Ascending aorta (tissue), 2 donors: ENCODE measurements around the gene FERMT3. TPM values are rescaled to one million over a fixed set of nuclear protein-coding genes. Genes with fewer than 3 reads are reported as not detected.
"Not testable (repeated sequence)": the region's sequence is repeated elsewhere in the genome, so short reads cannot be mapped to it uniquely, and the experiment has no call there.

ENCODE experiments used
- DNase-seq, 2 donors: peaks; one replicate each; pipeline ENCODE4 v3.0.0-alpha.2; 2019; ENCODE audit warnings: low spot score in 2 of 2
- H3K27ac ChIP-seq, 2 donors: fragments of 200-600 bp; sonication (generic); one replicate each; pipeline ENCODE4 v1.5.1; 2016 to 2017; ENCODE audit warnings: mild to moderate bottlenecking in 1 of 2
- H3K27me3 ChIP-seq: fragments of 200-600 bp; sonication (generic); one replicate; pipeline ENCODE4 v1.5.1; 2017
- H3K36me3 ChIP-seq, 2 donors: fragments of 200-600 bp; sonication (generic); one replicate each; pipeline ENCODE4 v1.5.1; 2016
- H3K4me1 ChIP-seq, 2 donors: fragments of 200-600 bp; sonication (generic); one replicate each; pipeline ENCODE4 v1.5.1; 2016 to 2017; ENCODE audit warnings: mild to moderate bottlenecking in 1 of 2
- H3K4me3 ChIP-seq, 2 donors: fragments of 200-600 bp; sonication (generic); one replicate each; pipeline ENCODE4 v1.5.1; 2016 to 2017; ENCODE audit warnings: mild to moderate bottlenecking in 1 of 2
- H3K9me3 ChIP-seq, 2 donors: fragments of 200-600 bp; sonication (generic); one replicate each; pipeline ENCODE4 v1.5.1; 2016
- CTCF ChIP-seq, 3 experiments: fragments of 200-600 bp in 2 of 3; fragments of 450-650 bp in 1 of 3; sonication (generic) in 2 of 3; IDR thresholded peaks; one replicate each; pipeline ENCODE4 v1.5.1; 2016 to 2019; ENCODE audit warnings: antibody characterized with exemption in 3 of 3, mild to moderate bottlenecking in 1 of 3, moderate library complexity in 1 of 3
- intact Hi-C: fragments of 100-400 bp; cut with DNase I; formaldehyde crosslinking; loops from one replicate; pipeline ENCODE4 v1.15.1; 2023
- total RNA-seq: library from RNA; depleted of rRNA; stranded (reverse); fragments of >200 nt; gene quantifications from one replicate; pipeline ENCODE4 v1.1.0, GENCODE V29; 2016

The FERMT3 gene
- total RNA-seq, 1 donor from 2014 or later, result 55.2 TPM

GRCh38 chr11:64244966-64245365, 38.4 kb downstream of the FERMT3 start:
- H3K4me1 ChIP-seq, result peaks cover 15 to 29% of the 10 kb centered on the region in 2 donors
- H3K27ac ChIP-seq, result peak overlapping the region; percentile 80 to 94
- no peaks in the 10 kb centered on the region for H3K27me3 ChIP-seq
- H3K4me3 ChIP-seq, result peak overlapping the region; percentile 68 to 79
- intact Hi-C loops, result no loop called here
- peaks cover 11 to 13% of the 10 kb centered on the region in 2 donors for H3K36me3 ChIP-seq
- H3K9me3 ChIP-seq, result no peaks in the 10 kb centered on the region
- TF ChIP-seq CTCF (IDR thresholded peaks at IDR 0.05), result no peak
- DNase-seq, result no peak

DNA sequence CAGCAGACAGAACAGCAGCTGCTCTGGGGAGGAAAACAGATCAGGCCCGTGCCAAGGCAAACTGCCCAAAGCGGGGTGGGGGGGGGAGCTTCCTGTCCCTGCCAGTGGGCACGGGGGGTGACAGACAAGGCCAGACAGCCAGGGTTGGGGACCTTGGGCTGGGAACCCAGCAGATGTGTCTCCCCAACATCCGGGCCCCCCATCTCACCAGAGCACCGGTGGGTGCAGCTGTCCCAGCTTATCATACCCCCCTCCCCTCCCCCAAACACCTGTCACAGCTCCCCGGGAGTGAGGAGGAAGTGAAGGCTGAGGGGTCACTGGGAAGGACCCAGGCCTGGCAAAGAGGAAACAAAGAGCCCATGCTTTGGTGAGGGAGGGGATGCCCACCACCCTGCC, 38.9 kb downstream of the FERMT3 start:
- H3K4me3 ChIP-seq, result peak overlapping the region; percentile 68 to 79
- H3K27ac ChIP-seq, result peak overlapping the region; percentile 80 to 94
- peak in 1 of 2 donors; percentile 85 for DNase-seq
- TF ChIP-seq CTCF (IDR thresholded peaks at IDR 0.05), result no peak
- H3K9me3 ChIP-seq, result no peaks in the 10 kb centered on the region
- intact Hi-C loops, result no loop called here
- peaks cover 11 to 13% of the 10 kb centered on the region in 2 donors for H3K36me3 ChIP-seq
- H3K27me3 ChIP-seq, result no peaks in the 10 kb centered on the region
- H3K4me1 ChIP-seq, result peaks cover 15 to 26% of the 10 kb centered on the region in 2 donors

- peak overlapping the region; percentile 80 to 94 for H3K27ac ChIP-seq
- H3K36me3 ChIP-seq, result peaks cover 11 to 13% of the 10 kb centered on the region in 2 donors
- peaks cover 15 to 30% of the 10 kb centered on the region in 2 donors for H3K4me1 ChIP-seq
- peak; percentile 87 to 95 for DNase-seq
- no peaks in the 10 kb centered on the region for H3K27me3 ChIP-seq
- no peaks in the 10 kb centered on the region for H3K9me3 ChIP-seq
- H3K4me3 ChIP-seq, result peak overlapping the region; percentile 68 to 79
- TF ChIP-seq CTCF (IDR thresholded peaks at IDR 0.05), result no peak
- intact Hi-C loops, result no loop called here
These were observed 39.5 kb downstream of the FERMT3 start for GRCh38 chr11:64245797-64246620.

- H3K27me3 ChIP-seq, DNase-seq, H3K9me3 ChIP-seq, intact Hi-C loops: not testable (repeated sequence)
- H3K36me3 ChIP-seq, result peaks cover 11 to 13% of the 10 kb centered on the region in 2 donors
- peaks cover 15 to 30% of the 10 kb centered on the region in 2 donors for H3K4me1 ChIP-seq
- TF ChIP-seq CTCF (IDR thresholded peaks at IDR 0.05), result peak in 1 of 3 experiments; percentile 3
- peak overlapping the region; percentile 68 to 79 for H3K4me3 ChIP-seq
- peak overlapping the region; percentile 80 to 94 for H3K27ac ChIP-seq
These were observed 40.0 kb downstream of the FERMT3 start for GRCh38 chr11:64246621-64246870.

- peak in 2 of 3 experiments; percentile 14 to 26 for TF ChIP-seq CTCF (IDR thresholded peaks at IDR 0.05)
- H3K9me3 ChIP-seq, result no peaks in the 10 kb centered on the region
- H3K27me3 ChIP-seq, result no peaks in the 10 kb centered on the region
- DNase-seq, result peak in 1 of 2 donors; percentile 94
- H3K36me3 ChIP-seq, result peaks cover 11 to 13% of the 10 kb centered on the region in 2 donors
- H3K4me1 ChIP-seq, result peaks cover 15 to 29% of the 10 kb centered on the region in 2 donors
- peak within 1 kb of the TSS; percentile 80 to 94 for H3K27ac ChIP-seq
- intact Hi-C loops, result no loop called here
- H3K4me3 ChIP-seq, result peak within 1 kb of the TSS; percentile 68 to 79
These were observed 40.6 kb downstream of the FERMT3 start, which contains the start of gene PPP1R14B for GRCh38 chr11:64246871-64247728. Gene PPP1R14B, minus strand, starts transcription at chr11:64246943. Its CDS starts 270 bp downstream, at chr11:64246673.
